Osteoblast (primary cell): Measurements from ENCODE around the gene SPARC. TPM values are rescaled to one million over a fixed set of nuclear protein-coding genes. Genes with fewer than 3 reads are reported as not detected.

Experiments
- DNase-seq: peaks from one replicate; pipeline ENCODE4 v3.0.0; 2011; ENCODE audit warnings: low spot score, mixed read lengths; ENCODE audit not compliant: insufficient read length; ENCODE audit errors: missing footprints
- H2AFZ ChIP-seq: 2 replicates; pipeline ENCODE4 v1.6.0; 2011; ENCODE audit warnings: mild to moderate bottlenecking, low read length
- H3K27ac ChIP-seq: 2 replicates; pipeline ENCODE4 v1.5.1; 2011; ENCODE audit warnings: mild to moderate bottlenecking, low read depth, low read length, moderate library complexity
- H3K27me3 ChIP-seq: 2 replicates; pipeline ENCODE4 v1.6.0; 2012; ENCODE audit warnings: mild to moderate bottlenecking, control low read depth, inconsistent platforms, low read length, moderate library complexity; ENCODE audit not compliant: insufficient read depth
- H3K36me3 ChIP-seq: 2 replicates; pipeline ENCODE4 v1.5.1; 2011; ENCODE audit warnings: mild to moderate bottlenecking, low read length, control low read depth, moderate library complexity; ENCODE audit not compliant: insufficient read depth
- H3K4me1 ChIP-seq: 2 replicates; pipeline ENCODE4 v1.5.1; 2011; ENCODE audit warnings: mild to moderate bottlenecking, low read length, control low read depth, moderate library complexity; ENCODE audit not compliant: insufficient read depth
- H3K4me2 ChIP-seq: 2 replicates; pipeline ENCODE4 v1.6.0; 2011; ENCODE audit warnings: mild to moderate bottlenecking, low read length; ENCODE audit not compliant: insufficient read depth
- H3K4me3 ChIP-seq: fragments of 200-600 bp; sonication (generic); 3 replicates; pipeline ENCODE4 v1.5.1; 2012; ENCODE audit warnings: mild to moderate bottlenecking, low read length, inconsistent platforms; ENCODE audit not compliant: insufficient read depth
- H3K79me2 ChIP-seq: 2 replicates; pipeline ENCODE4 v1.6.0; 2012; ENCODE audit warnings: mild to moderate bottlenecking, low read length, control low read depth, inconsistent platforms; ENCODE audit not compliant: insufficient read depth
- H3K9me3 ChIP-seq: 2 replicates; pipeline ENCODE4 v1.5.1; 2011; ENCODE audit warnings: low read depth, low read length, control low read depth
- H4K20me1 ChIP-seq: 2 replicates; pipeline ENCODE4 v1.6.0; 2012; ENCODE audit warnings: mild to moderate bottlenecking, low read length, control low read depth; ENCODE audit not compliant: insufficient read depth
- CTCF ChIP-seq: IDR thresholded peaks from 2 replicates; pipeline ENCODE4 v1.5.1; 2011; ENCODE audit warnings: mild to moderate bottlenecking, low read depth, low read length, moderate library complexity; ENCODE audit errors: extremely low read depth
- total RNA-seq: library from RNA; depleted of rRNA; stranded (reverse); fragments of >200 nt; gene quantifications from 2 replicates; pipeline ENCODE4 v1.2.3, GENCODE V29; 2012

The SPARC gene
- total RNA-seq, 1 donor = 4,046 TPM

- no peaks in the 10 kb centered on the region for H3K79me2 ChIP-seq
- no peaks in the 10 kb centered on the region for H4K20me1 ChIP-seq
- H3K9me3 ChIP-seq = no peaks in the 10 kb centered on the region
- peaks cover 12% of the 10 kb centered on the region for H3K27me3 ChIP-seq
- no peaks in the 10 kb centered on the region for H3K36me3 ChIP-seq
- no peak for TF ChIP-seq CTCF
- DNase-seq = no peak
- H3K4me1 ChIP-seq = no peaks in the 10 kb centered on the region
- no peak overlapping the region for H2AFZ ChIP-seq
- H3K4me2 ChIP-seq = no peak overlapping the region
- H3K27ac ChIP-seq = no peak overlapping the region
- no peak overlapping the region for H3K4me3 ChIP-seq
These were observed 44.1 kb downstream of the SPARC start for GRCh38 chr5:151642472-151643140.

- no peaks in the 10 kb centered on the region for H3K36me3 ChIP-seq
- H3K79me2 ChIP-seq = no peaks in the 10 kb centered on the region
- TF ChIP-seq CTCF = no peak
- H3K27me3 ChIP-seq = peaks cover 24% of the 10 kb centered on the region
- DNase-seq = no peak
- no peak overlapping the region for H3K27ac ChIP-seq
- H4K20me1 ChIP-seq = no peaks in the 10 kb centered on the region
- H3K4me1 ChIP-seq = no peaks in the 10 kb centered on the region
- H3K4me2 ChIP-seq = no peak overlapping the region
- no peak overlapping the region for H2AFZ ChIP-seq
- no peaks in the 10 kb centered on the region for H3K9me3 ChIP-seq
- H3K4me3 ChIP-seq = no peak overlapping the region
These were observed 48.1 kb downstream of the SPARC start for GRCh38 chr5:151638619-151639018.

GRCh38 chr5:151637676-151638075, 49.0 kb downstream of the SPARC start:
- H3K4me2 ChIP-seq = no peak overlapping the region
- H3K9me3 ChIP-seq = no peaks in the 10 kb centered on the region
- H3K27ac ChIP-seq = no peak overlapping the region
- no peaks in the 10 kb centered on the region for H3K4me1 ChIP-seq
- H4K20me1 ChIP-seq = no peaks in the 10 kb centered on the region
- H3K4me3 ChIP-seq = no peak overlapping the region
- H3K27me3 ChIP-seq = peaks cover 28% of the 10 kb centered on the region
- TF ChIP-seq CTCF = no peak
- no peak for DNase-seq
- no peaks in the 10 kb centered on the region for H3K79me2 ChIP-seq
- H2AFZ ChIP-seq = no peak overlapping the region
- H3K36me3 ChIP-seq = no peaks in the 10 kb centered on the region

GRCh38 chr5:151633892-151634291, 52.8 kb downstream of the SPARC start:
- H3K4me1 ChIP-seq = peaks cover 2% of the 10 kb centered on the region
- H4K20me1 ChIP-seq = no peaks in the 10 kb centered on the region
- no peak overlapping the region for H3K4me3 ChIP-seq
- no peak overlapping the region for H3K27ac ChIP-seq
- no peaks in the 10 kb centered on the region for H3K79me2 ChIP-seq
- H3K27me3 ChIP-seq = peaks cover 28% of the 10 kb centered on the region
- DNase-seq = no peak
- TF ChIP-seq CTCF = no peak
- no peaks in the 10 kb centered on the region for H3K9me3 ChIP-seq
- H3K36me3 ChIP-seq = no peaks in the 10 kb centered on the region
- no peak overlapping the region for H3K4me2 ChIP-seq
- no peak overlapping the region for H2AFZ ChIP-seq
